Putamen (tissue), 1 donor: Measurements from ENCODE around the gene FBXL20.
"Not testable (repeated sequence)": the region's sequence is repeated elsewhere in the genome, so short reads cannot be mapped to it uniquely, and the experiment has no call there.

ENCODE experiments used
- DNase-seq: peaks from one replicate; pipeline ENCODE4 v3.0.0-alpha.2; 2016; ENCODE audit warnings: low spot score

Gene FBXL20

GRCh38 chr17:39328815-39329214 is 72.6 kb downstream of the FBXL20 start:
- no peak for DNase-seq

- DNase-seq, result no peak
These were observed 74.3 kb downstream of the FBXL20 start for GRCh38 chr17:39327109-39327508.

- peak; percentile 14 for DNase-seq
These were observed 75.7 kb downstream of the FBXL20 start for GRCh38 chr17:39325528-39326240.

DNA sequence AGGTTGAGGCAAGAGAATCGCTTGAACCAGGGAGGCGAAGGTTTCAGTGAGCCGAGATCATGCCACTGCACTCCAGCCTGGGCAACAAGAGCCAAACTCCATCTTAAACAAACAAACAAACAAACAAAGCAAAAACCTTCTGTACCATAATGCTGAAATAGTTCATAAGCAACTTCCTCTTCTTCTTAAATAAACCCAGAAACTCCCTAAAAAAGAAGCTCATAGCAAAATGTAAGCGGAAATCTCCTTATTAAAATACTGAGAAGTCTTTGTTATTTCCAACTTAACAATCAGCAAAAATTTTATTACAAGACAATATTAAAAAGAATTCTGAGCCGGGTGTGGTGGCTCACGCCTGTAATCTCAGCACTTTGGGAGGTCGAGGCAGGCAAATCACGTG is 82.8 kb downstream of the FBXL20 start:
- no peak for DNase-seq

- DNase-seq, result no peak
These were observed 94.8 kb downstream of the FBXL20 start for GRCh38 chr17:39306509-39307212.

DNA sequence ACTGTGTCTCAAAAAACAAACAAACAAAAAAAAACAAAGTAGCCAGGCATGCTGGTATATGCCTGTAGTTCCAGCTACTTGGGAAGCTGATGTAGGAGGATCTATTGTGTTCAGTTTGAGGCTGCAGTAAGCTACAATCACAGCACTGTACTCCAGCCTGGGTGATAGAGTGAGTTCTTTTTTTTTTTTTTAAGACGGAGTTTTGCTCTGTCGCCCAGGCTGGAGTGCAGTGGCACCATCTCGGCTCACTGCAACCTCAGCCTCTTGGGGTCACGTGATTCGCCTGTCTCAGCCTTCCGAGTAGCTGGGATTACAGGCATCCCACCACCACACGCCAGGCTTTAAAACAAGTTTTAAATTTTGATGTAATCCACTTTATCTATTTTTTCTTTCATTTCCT is 95.4 kb downstream of the FBXL20 start:
- DNase-seq, result no peak

- no peak for DNase-seq
These were observed 97.2 kb downstream of the FBXL20 start for GRCh38 chr17:39304188-39304587.

GRCh38 chr17:39294060-39294459 is 107.4 kb downstream of the FBXL20 start:
- no peak for DNase-seq

- not testable (repeated sequence) for DNase-seq
These were observed 108.9 kb downstream of the FBXL20 start for GRCh38 chr17:39292546-39292945.

GRCh38 chr17:39286513-39286912 is 114.9 kb downstream of the FBXL20 start:
- DNase-seq, result not testable (repeated sequence)

DNA sequence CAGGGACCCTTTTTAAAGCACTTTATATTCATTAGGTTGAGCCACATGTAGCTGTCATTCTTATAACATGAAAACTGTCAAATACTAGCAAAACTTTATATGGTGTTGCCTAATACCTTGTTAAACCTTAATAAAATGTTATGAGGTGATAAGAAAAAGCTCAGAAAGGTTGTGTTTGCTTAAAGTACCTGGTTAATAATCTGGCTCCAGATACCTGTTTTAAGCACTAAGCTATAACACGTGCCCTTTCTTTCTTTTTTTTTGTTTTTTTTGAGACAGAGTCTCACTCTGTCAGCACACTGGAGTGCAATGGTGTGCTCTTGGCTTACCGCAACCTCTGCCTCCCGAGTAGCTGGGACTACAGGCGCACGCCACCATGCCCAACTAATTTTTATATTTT is 116.7 kb downstream of the FBXL20 start:
- DNase-seq, result no peak

GRCh38 chr17:39283896-39284295 is 117.5 kb downstream of the FBXL20 start:
- DNase-seq, result no peak

- DNase-seq, result no peak
These were observed 118.3 kb downstream of the FBXL20 start for GRCh38 chr17:39283098-39283497.

DNA sequence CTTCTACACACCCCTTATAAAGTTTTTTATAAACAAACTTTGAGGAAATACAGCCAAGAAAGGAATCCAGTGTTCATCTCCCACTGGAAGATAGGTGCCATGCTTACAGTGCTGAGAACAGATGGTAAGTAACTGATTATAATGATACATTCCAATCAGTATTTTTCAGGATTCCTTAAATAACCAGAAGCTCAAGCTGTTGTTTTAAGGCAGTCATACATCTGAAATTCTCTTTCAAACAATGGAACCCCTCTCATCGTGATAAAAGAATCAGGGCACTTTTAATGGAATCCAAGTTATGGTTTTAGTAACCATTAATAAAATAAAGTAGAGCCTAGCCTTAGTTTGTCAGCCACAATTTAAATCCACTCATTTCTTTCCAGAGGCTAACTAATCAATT is 119.6 kb downstream of the FBXL20 start:
- no peak for DNase-seq

DNA sequence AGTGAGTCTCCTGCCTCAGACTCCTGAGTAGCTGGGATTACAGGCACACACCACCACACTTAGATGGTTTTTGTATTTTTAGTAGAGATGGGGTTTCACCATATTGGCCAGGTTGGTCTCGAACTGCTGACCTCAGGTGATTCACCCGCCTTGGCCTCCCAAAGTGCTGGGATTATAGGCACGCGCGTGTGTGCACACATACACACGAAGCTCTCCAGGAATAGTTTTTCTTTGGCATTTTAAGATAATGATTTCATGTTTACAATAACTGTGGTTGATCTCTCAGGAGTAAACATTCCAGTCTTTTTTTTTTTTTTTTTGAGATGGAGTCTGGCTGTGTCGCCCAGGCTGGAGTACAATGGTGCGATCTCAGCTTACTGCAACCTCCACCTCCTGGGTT is 123.2 kb downstream of the FBXL20 start:
- not testable (repeated sequence) for DNase-seq

GRCh38 chr17:39277110-39277509 is 124.3 kb downstream of the FBXL20 start:
- DNase-seq, result no peak

- DNase-seq, result no peak
These were observed 125.3 kb downstream of the FBXL20 start for GRCh38 chr17:39276113-39276512.

- no peak for DNase-seq
These were observed 129.9 kb downstream of the FBXL20 start for GRCh38 chr17:39271546-39271945.

DNA sequence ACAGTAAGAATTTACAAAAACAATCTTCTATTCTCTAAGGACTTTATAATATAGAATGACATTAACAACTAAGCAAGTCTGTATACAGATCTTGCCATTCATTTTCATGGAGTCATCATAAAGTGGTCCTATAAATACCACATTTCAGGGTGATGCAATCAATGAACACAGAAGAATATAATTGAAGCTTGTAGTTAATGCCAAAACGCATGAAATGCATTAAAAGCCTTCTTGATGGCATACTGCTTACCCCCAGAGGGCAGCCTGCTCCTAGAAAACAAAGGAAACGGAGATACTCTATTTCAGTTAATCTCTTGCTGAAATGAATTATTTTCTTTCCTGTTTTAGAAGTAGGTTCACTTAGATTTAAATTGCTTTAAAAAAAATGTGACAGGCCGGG is 130.5 kb downstream of the FBXL20 start:
- DNase-seq, result peak; percentile 12

DNA sequence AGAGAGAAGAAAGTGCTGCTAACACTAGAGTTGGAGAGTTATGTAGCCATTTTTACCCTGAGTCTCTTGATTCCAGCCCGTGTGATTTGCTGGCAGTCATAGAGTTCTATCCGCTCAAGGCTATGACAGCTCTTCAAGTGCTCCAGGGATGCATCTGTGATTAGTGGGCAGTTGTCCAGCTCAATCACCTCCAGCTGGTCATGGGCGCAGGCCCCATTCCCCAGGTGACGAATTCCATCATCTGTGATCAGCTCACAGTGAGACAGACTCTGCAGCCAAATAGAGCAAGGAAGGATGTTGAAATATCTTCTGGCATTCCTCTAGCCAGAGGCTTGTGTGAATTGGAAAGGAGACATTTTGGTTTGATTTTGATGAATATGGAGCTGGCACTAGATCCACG is 137.3 kb downstream of the FBXL20 start:
- no peak for DNase-seq

- no peak for DNase-seq
These were observed 140.1 kb downstream of the FBXL20 start for GRCh38 chr17:39261286-39261685.

DNA sequence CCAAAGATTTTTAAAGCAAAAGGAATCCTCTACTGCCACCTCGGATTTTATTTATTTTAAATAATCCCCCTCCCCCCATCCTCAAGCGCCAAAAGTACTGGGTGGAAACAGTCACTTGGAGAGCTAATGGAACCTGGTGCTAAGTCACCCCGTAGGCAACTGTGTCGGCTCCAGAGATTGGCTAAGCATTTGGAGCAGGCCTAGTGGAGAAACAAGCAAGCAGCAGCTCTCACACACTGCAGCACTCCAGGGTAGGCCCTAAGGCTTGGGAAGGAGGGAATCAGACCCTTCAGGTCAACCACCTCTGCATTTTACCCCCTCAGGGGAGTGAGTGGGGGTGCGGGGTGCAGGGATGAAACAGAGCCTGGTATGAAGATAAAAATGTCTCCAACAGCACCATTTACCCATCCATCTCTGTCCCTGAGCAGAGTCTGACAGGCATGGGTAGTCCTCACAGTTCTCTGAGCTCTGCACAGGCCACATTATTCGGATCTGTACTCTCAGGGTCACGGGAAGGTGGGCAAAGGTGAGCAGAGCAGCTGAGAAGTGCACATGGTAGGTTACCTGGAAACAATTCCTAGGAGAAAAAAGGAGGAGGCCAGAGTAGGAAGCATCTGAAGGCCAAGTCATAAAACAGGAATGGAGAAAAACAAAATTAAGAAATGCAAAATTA is 148.5 kb downstream of the FBXL20 start:
- DNase-seq, result no peak

GRCh38 chr17:39251997-39252396 is 149.4 kb downstream of the FBXL20 start:
- no peak for DNase-seq
